Neural progenitor cell (in vitro differentiated cells): ENCODE data around the gene PDCD1. TPM values are rescaled to one million over a fixed set of nuclear protein-coding genes. Genes with fewer than 3 reads are reported as not detected.

Experiments
- DNase-seq: peaks from one replicate; pipeline ENCODE4 v3.0.0-alpha.2; 2016; ENCODE audit warnings: low spot score
- H2AFZ ChIP-seq: fragments of 200-600 bp; sonication (generic); replicated peaks from 2 replicates; pipeline ENCODE4 v1.6.1; 2016; ENCODE audit warnings: antibody characterized with exemption
- H3F3A ChIP-seq: fragments of 200-600 bp; sonication (generic); 2 replicates; pipeline ENCODE4 v1.6.1; 2016; ENCODE audit warnings: antibody characterized with exemption, low read depth
- H3K27ac ChIP-seq: fragments of 200-600 bp; sonication (generic); 2 replicates; pipeline ENCODE4 v1.5.1; 2016; ENCODE audit warnings: mild to moderate bottlenecking
- H3K27me3 ChIP-seq: fragments of 200-600 bp; sonication (generic); 2 replicates; pipeline ENCODE4 v1.6.1; 2016; ENCODE audit warnings: mild to moderate bottlenecking, moderate library complexity
- H3K36me3 ChIP-seq: fragments of 200-600 bp; sonication (generic); 2 replicates; pipeline ENCODE4 v1.5.1; 2016
- H3K4me1 ChIP-seq: fragments of 200-600 bp; sonication (generic); 2 replicates; pipeline ENCODE4 v1.6.1; 2016; ENCODE audit warnings: mixed run types
- H3K4me2 ChIP-seq: fragments of 200-600 bp; sonication (generic); 2 replicates; pipeline ENCODE4 v1.6.1; 2016
- H3K4me3 ChIP-seq: fragments of 200-600 bp; sonication (generic); 2 replicates; pipeline ENCODE4 v1.5.1; 2016
- H3K79me2 ChIP-seq: fragments of 200-600 bp; sonication (generic); 2 replicates; pipeline ENCODE4 v1.6.1; 2016; ENCODE audit warnings: low read depth
- H3K9ac ChIP-seq: fragments of 200-600 bp; sonication (generic); 2 replicates; pipeline ENCODE4 v1.6.1; 2016
- H3K9me3 ChIP-seq: fragments of 200-600 bp; sonication (generic); 2 replicates; pipeline ENCODE4 v1.5.1; 2016; ENCODE audit warnings: low read depth
- H4K20me1 ChIP-seq: fragments of 200-600 bp; sonication (generic); 2 replicates; pipeline ENCODE4 v1.6.1; 2016; ENCODE audit warnings: low read depth
- H3K27ac Mint-ChIP-seq: 3 replicates; pipeline ENCODE4 v1.8.0; 2021; ENCODE audit warnings: mixed read lengths
- H3K27me3 Mint-ChIP-seq: 2 replicates; pipeline ENCODE4 v1.8.0; 2022; ENCODE audit warnings: low read depth, mild to moderate bottlenecking, inconsistent platforms, moderate library complexity, mixed read lengths; ENCODE audit not compliant: insufficient read depth
- H3K36me3 Mint-ChIP-seq: 3 replicates; pipeline ENCODE4 v1.8.0; 2021; ENCODE audit warnings: mixed read lengths
- H3K4me1 Mint-ChIP-seq: 3 replicates; pipeline ENCODE4 v1.8.0; 2021; ENCODE audit warnings: mixed read lengths
- H3K4me3 Mint-ChIP-seq: 3 replicates; pipeline ENCODE4 v1.8.0; 2021; ENCODE audit warnings: mild to moderate bottlenecking, moderate library complexity, mixed read lengths
- H3K9me3 Mint-ChIP-seq: 3 replicates; pipeline ENCODE4 v1.8.0; 2020; ENCODE audit warnings: mixed read lengths
- CTCF ChIP-seq: fragments of 200-600 bp; sonication (generic); IDR thresholded peaks from 2 replicates; pipeline ENCODE4 v1.5.1; 2017; ENCODE audit warnings: antibody characterized with exemption, mild to moderate bottlenecking
- EZH2 ChIP-seq: fragments of 200-600 bp; sonication (generic); IDR thresholded peaks from 2 replicates; pipeline ENCODE4 v1.6.1; 2017; ENCODE audit warnings: antibody characterized with exemption, mild to moderate bottlenecking, moderate library complexity
- EZH2phosphoT487 ChIP-seq: fragments of 200-600 bp; sonication (generic); IDR thresholded peaks from 2 replicates; pipeline ENCODE4 v1.6.1; 2017; ENCODE audit warnings: antibody characterized with exemption
- total RNA-seq: library from RNA; depleted of rRNA; stranded (reverse); fragments of >200 nt; gene quantifications from 2 replicates; pipeline ENCODE4 v1.2.3, GENCODE V29; 2015; ENCODE audit warnings: low replicate concordance

The PDCD1 gene
- total RNA-seq, 1 donor from 2014 or later, result not detected

GRCh38 chr2:241895427-241895711 is 36.7 kb upstream of the PDCD1 start:
- no peaks in the 10 kb centered on the region for H3K36me3 Mint-ChIP-seq
- no peak overlapping the region for H2AFZ ChIP-seq
- no peaks in the 10 kb centered on the region for H3K79me2 ChIP-seq
- TF ChIP-seq CTCF, result no peak
- no peak for TF ChIP-seq EZH2
- TF ChIP-seq EZH2phosphoT487, result no peak
- H3K4me3 ChIP-seq, result no peak overlapping the region
- no peaks in the 10 kb centered on the region for H3K36me3 ChIP-seq
- peaks cover 9% of the 10 kb centered on the region for H3K27me3 Mint-ChIP-seq
- H3K9me3 Mint-ChIP-seq, result peaks cover 2% of the 10 kb centered on the region
- no peak for DNase-seq
- no peak overlapping the region for H3K4me3 Mint-ChIP-seq
- H3K27ac ChIP-seq, result peak overlapping the region; percentile 20
- H3K4me1 ChIP-seq, result no peaks in the 10 kb centered on the region
- no peak overlapping the region for H3K9ac ChIP-seq
- H3K4me1 Mint-ChIP-seq, result peaks cover 25% of the 10 kb centered on the region
- no peaks in the 10 kb centered on the region for H3F3A ChIP-seq
- H3K27ac Mint-ChIP-seq, result peak overlapping the region; percentile 60
- H3K9me3 ChIP-seq, result no peaks in the 10 kb centered on the region
- no peaks in the 10 kb centered on the region for H3K27me3 ChIP-seq
- no peaks in the 10 kb centered on the region for H4K20me1 ChIP-seq
- H3K4me2 ChIP-seq, result no peak overlapping the region

- H3K9me3 ChIP-seq, result no peaks in the 10 kb centered on the region
- H3K27me3 ChIP-seq, result no peaks in the 10 kb centered on the region
- H3K79me2 ChIP-seq, result no peaks in the 10 kb centered on the region
- H3K9ac ChIP-seq, result no peak overlapping the region
- H2AFZ ChIP-seq, result no peak overlapping the region
- H3K4me3 ChIP-seq, result no peak overlapping the region
- H3K36me3 ChIP-seq, result no peaks in the 10 kb centered on the region
- H3K36me3 Mint-ChIP-seq, result no peaks in the 10 kb centered on the region
- H3K4me1 Mint-ChIP-seq, result peaks cover 24% of the 10 kb centered on the region
- H3K4me1 ChIP-seq, result no peaks in the 10 kb centered on the region
- H3K4me3 Mint-ChIP-seq, result no peak overlapping the region
- peaks cover 2% of the 10 kb centered on the region for H3K9me3 Mint-ChIP-seq
- H3K27ac ChIP-seq, result peak overlapping the region; percentile 20
- DNase-seq, result no peak
- TF ChIP-seq EZH2phosphoT487, result no peak
- TF ChIP-seq CTCF, result no peak
- TF ChIP-seq EZH2, result no peak
- no peaks in the 10 kb centered on the region for H3F3A ChIP-seq
- peaks cover 9% of the 10 kb centered on the region for H3K27me3 Mint-ChIP-seq
- H4K20me1 ChIP-seq, result no peaks in the 10 kb centered on the region
- no peak overlapping the region for H3K4me2 ChIP-seq
- H3K27ac Mint-ChIP-seq, result no peak overlapping the region
These were observed 36.2 kb upstream of the PDCD1 start for GRCh38 chr2:241894681-241895426.

- TF ChIP-seq EZH2phosphoT487 (no peak), CTCF (no peak), EZH2 (no peak)
- Histone ChIP-seq H3K27ac (no peak overlapping the region), H3K9ac (no peak overlapping the region), H2AFZ (no peak overlapping the region), H4K20me1 (no peaks in the 10 kb centered on the region), H3K4me1 (no peaks in the 10 kb centered on the region), H3K36me3 (no peaks in the 10 kb centered on the region), H3K9me3 (no peaks in the 10 kb centered on the region), H3K4me2 (no peak overlapping the region), H3F3A (peaks cover 4% of the 10 kb centered on the region), H3K27me3 (no peaks in the 10 kb centered on the region), H3K4me3 (no peak overlapping the region), H3K79me2 (no peaks in the 10 kb centered on the region)
- H3K27ac Mint-ChIP-seq, result no peak overlapping the region
- peaks cover 8% of the 10 kb centered on the region for H3K9me3 Mint-ChIP-seq
- H3K36me3 Mint-ChIP-seq, result peaks cover 1% of the 10 kb centered on the region
- H3K4me3 Mint-ChIP-seq, result no peak overlapping the region
- no peak for DNase-seq
- peaks cover 5% of the 10 kb centered on the region for H3K27me3 Mint-ChIP-seq
- peaks cover 17% of the 10 kb centered on the region for H3K4me1 Mint-ChIP-seq
These were observed 35.5 kb upstream of the PDCD1 start for GRCh38 chr2:241894056-241894641.
